ENCODE data around the gene LANCL2. TPM values are rescaled to one million over a fixed set of nuclear protein-coding genes. Genes with fewer than 3 reads are reported as not detected.
A peak's percentile ranks its signal among the peaks of the same experiment; 100 is the strongest.

LANCL2 gene
- total RNA-seq, 4 donors from 2014 or later, result 6.4 to 12.8 (median 9.7) TPM

- Histone ChIP-seq H3K27ac (no peak overlapping the region), H3K9me3 (no peaks in the 10 kb centered on the region), H3K36me3 (peaks cover 0 to 47% (median 0%) of the 10 kb centered on the region in 3 donors), H3K27me3 (no peaks in the 10 kb centered on the region), H3K4me1 (no peaks in the 10 kb centered on the region), H3K4me3 (no peak overlapping the region)
- no peak for DNase-seq
- WGBS, 2 donors, result 25 to 42% methylated on average over 2 of the region's 2 CpGs
- intact Hi-C loops (cut with DNase I), result no loop called here
- no peak for TF ChIP-seq POLR2A (IDR thresholded peaks at IDR 0.05)
- TF ChIP-seq, protein P1, sequence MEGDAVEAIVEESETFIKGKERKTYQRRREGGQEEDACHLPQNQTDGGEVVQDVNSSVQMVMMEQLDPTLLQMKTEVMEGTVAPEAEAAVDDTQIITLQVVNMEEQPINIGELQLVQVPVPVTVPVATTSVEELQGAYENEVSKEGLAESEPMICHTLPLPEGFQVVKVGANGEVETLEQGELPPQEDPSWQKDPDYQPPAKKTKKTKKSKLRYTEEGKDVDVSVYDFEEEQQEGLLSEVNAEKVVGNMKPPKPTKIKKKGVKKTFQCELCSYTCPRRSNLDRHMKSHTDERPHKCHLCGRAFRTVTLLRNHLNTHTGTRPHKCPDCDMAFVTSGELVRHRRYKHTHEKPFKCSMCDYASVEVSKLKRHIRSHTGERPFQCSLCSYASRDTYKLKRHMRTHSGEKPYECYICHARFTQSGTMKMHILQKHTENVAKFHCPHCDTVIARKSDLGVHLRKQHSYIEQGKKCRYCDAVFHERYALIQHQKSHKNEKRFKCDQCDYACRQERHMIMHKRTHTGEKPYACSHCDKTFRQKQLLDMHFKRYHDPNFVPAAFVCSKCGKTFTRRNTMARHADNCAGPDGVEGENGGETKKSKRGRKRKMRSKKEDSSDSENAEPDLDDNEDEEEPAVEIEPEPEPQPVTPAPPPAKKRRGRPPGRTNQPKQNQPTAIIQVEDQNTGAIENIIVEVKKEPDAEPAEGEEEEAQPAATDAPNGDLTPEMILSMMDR (IDR thresholded peaks at IDR 0.05), result no peak
Observed at GRCh38 chr7:55431898-55432297, 66.8 kb downstream of the LANCL2 start.

DNA sequence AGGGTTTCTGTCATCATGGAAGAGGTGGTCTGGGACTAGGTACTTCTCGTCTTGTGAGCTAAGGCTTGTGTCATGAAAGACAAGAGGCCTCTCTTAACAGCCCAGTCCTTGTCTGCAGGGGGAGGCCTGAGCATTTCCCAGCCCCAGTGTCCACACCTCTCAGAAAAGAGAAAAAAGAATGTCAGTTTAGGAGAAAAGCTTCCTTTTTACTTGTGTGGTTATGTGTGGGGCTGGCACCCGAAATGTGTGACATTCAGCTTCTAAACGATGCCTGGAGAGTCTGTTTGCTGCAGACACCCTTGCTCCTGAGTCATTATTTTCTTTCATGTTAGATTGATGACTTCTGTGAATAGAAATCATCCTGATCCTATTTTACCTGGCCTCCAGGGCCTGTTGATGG is 67.4 kb downstream of the LANCL2 start:
- 68 to 77% methylated on average over 3 of the region's 3 CpGs for WGBS, 2 donors
- Histone ChIP-seq H3K27me3 (no peaks in the 10 kb centered on the region), H3K4me1 (no peaks in the 10 kb centered on the region), H3K27ac (no peak overlapping the region), H3K4me3 (no peak overlapping the region), H3K9me3 (no peaks in the 10 kb centered on the region), H3K36me3 (peaks cover 0 to 44% (median 0%) of the 10 kb centered on the region in 3 donors)
- DNase-seq, result no peak
- intact Hi-C loops (cut with DNase I), result no loop called here
- TF ChIP-seq, protein P1 (IDR thresholded peaks at IDR 0.05), result no peak
- TF ChIP-seq POLR2A (IDR thresholded peaks at IDR 0.05), result no peak

GRCh38 chr7:55432939-55433784 is 68.0 kb downstream of the LANCL2 start:
- peaks cover 0 to 38% (median 0%) of the 10 kb centered on the region in 3 donors for H3K36me3 ChIP-seq
- no peak overlapping the region for H3K4me3 ChIP-seq
- H3K27ac ChIP-seq, result no peak overlapping the region
- intact Hi-C loops (cut with DNase I), result no loop called here
- no peaks in the 10 kb centered on the region for H3K4me1 ChIP-seq
- H3K9me3 ChIP-seq, result no peaks in the 10 kb centered on the region
- no peak for TF ChIP-seq POLR2A (IDR thresholded peaks at IDR 0.05)
- TF ChIP-seq, protein P1 (IDR thresholded peaks at IDR 0.05), result peak; percentile 18 to 62 (median 28)
- no peak for DNase-seq
- 52 to 67% methylated on average over 10 to 13 of the region's 13 CpGs for WGBS, 2 donors
- no peaks in the 10 kb centered on the region for H3K27me3 ChIP-seq

- Histone ChIP-seq H3K27me3 (no peaks in the 10 kb centered on the region), H3K4me3 (no peak overlapping the region), H3K27ac (no peak overlapping the region), H3K36me3 (peaks cover 0 to 22% (median 0%) of the 10 kb centered on the region in 3 donors), H3K9me3 (no peaks in the 10 kb centered on the region), H3K4me1 (no peaks in the 10 kb centered on the region)
- 92 to 100% methylated on average over 1 to 2 of the region's 10 CpGs for WGBS, 2 donors
- TF ChIP-seq, protein P1 (IDR thresholded peaks at IDR 0.05), result no peak
- TF ChIP-seq POLR2A (IDR thresholded peaks at IDR 0.05), result no peak
- intact Hi-C loops (cut with DNase I), result loop anchor here (5.0 kb wide), 1 partner anchor 162 kb away; no protein-coding TSS in a partner anchor
- DNase-seq, result no peak
Observed at GRCh38 chr7:55435466-55435865, 70.3 kb downstream of the LANCL2 start.

DNA sequence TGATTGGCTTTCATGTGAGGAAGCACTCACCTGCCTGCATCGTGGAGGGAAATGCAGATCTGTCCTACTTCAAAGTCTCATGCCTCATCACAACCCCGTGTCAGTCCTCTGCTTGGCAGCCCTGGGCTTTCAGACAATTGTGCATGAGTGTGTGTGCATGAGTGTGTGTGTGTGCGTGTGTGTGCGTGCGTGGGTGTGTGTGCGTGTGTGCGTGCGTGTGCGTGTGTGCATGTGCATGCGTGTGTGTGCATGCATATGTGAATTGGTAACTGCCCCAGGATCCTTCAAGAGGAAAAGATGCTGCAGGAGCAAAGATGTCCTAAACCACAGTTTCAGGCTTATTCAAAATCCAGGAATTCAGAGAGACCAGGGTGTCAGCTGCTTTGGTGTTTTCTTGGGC is 71.3 kb downstream of the LANCL2 start:
- intact Hi-C loops (cut with DNase I), result loop anchor here (5.0 kb wide), 1 partner anchor 161 kb away; no protein-coding TSS in a partner anchor
- Histone ChIP-seq H3K4me1 (no peaks in the 10 kb centered on the region), H3K27me3 (no peaks in the 10 kb centered on the region), H3K27ac (no peak overlapping the region), H3K4me3 (no peak overlapping the region), H3K36me3 (peaks cover 0 to 15% (median 0%) of the 10 kb centered on the region in 3 donors), H3K9me3 (no peaks in the 10 kb centered on the region)
- no peak for DNase-seq
- WGBS, 2 donors, result 70 to 81% methylated on average over 4 to 10 of the region's 10 CpGs
- TF ChIP-seq, protein P1 (IDR thresholded peaks at IDR 0.05), result no peak
- TF ChIP-seq POLR2A (IDR thresholded peaks at IDR 0.05), result no peak
